Astrocyte of the spinal cord (primary cell): ENCODE results near the gene MOSPD2.
A peak's percentile ranks its signal among the peaks of the same experiment; 100 is the strongest.

Source experiments
- DNase-seq: peaks from one replicate; pipeline ENCODE4 v3.0.0; 2011; ENCODE audit warnings: low read depth, low spot score
- H3K4me3 ChIP-seq: 2 replicates; pipeline ENCODE4 v1.5.1; 2011; ENCODE audit warnings: low read depth, mild to moderate bottlenecking, low read length, moderate library complexity
- CTCF ChIP-seq: IDR thresholded peaks from 2 replicates; pipeline ENCODE4 v1.5.1; 2012; ENCODE audit warnings: low read depth, mild to moderate bottlenecking, low read length, inconsistent platforms
- in situ Hi-C: cut with HindIII; loops from 2 replicates; pipeline ENCODE4 v1.10.0; 2017; ENCODE audit warnings: low sequenced_read_pairs

Gene MOSPD2

GRCh38 chrX:14873676-14874049 lies 442 bp downstream of the MOSPD2 start:
- DNase-seq = peak; percentile 1
- H3K4me3 ChIP-seq = peak overlapping the region; percentile 82
- in situ Hi-C loops = no loop called here
- no peak for TF ChIP-seq CTCF

GRCh38 chrX:14875624-14876023 lies 2.4 kb downstream of the MOSPD2 start:
- TF ChIP-seq CTCF = no peak
- DNase-seq = no peak
- no peak overlapping the region for H3K4me3 ChIP-seq
- in situ Hi-C loops = no loop called here

GRCh38 chrX:14883826-14884225 lies 10.6 kb downstream of the MOSPD2 start:
- DNase-seq = no peak
- no peak for TF ChIP-seq CTCF
- no peak overlapping the region for H3K4me3 ChIP-seq
- in situ Hi-C loops = no loop called here

GRCh38 chrX:14884714-14885113 lies 11.5 kb downstream of the MOSPD2 start:
- DNase-seq = no peak
- in situ Hi-C loops = no loop called here
- H3K4me3 ChIP-seq = no peak overlapping the region
- TF ChIP-seq CTCF = no peak

DNA sequence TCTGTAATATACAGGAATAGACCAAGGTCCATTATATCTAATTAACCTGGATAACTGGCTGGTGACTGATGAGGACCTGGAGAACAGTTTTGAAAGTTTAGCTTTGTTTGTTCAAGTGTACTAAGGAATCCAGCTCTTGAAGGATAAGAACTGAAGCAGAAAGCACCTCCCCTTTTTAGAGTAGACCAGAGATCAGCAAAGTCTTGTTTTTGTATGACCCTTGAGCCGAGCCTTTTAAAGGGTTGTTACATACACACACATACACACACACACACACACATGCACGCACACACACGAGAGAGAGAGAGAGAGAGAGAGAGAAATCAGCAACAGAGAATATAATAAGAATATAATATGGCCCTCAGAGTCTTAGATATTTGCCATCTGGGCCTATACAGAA lies 13.0 kb downstream of the MOSPD2 start:
- TF ChIP-seq CTCF = no peak
- H3K4me3 ChIP-seq = no peak overlapping the region
- in situ Hi-C loops = no loop called here
- no peak for DNase-seq

- no peak overlapping the region for H3K4me3 ChIP-seq
- no peak for DNase-seq
- TF ChIP-seq CTCF = no peak
- in situ Hi-C loops = no loop called here
These were observed 23.1 kb downstream of the MOSPD2 start for GRCh38 chrX:14896273-14896672.

DNA sequence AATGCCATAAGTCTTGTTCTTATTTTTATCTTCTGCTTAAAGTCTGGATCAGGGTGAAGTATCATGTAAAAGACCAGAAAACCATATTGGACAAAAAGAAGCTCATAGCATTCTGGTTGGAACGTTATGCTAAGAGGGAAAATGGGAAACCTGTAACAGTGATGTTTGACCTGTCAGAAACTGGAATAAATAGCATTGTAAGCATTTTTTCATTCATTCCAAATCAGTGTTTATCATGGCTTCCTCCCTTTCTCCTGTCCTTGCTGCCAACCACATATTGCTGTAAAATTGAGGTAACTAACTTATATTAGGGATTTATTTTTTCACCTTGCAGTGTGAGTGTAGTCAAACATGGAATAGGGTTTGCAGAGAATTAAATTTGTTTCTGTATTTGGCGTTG lies 23.8 kb downstream of the MOSPD2 start:
- H3K4me3 ChIP-seq = no peak overlapping the region
- no peak for DNase-seq
- no peak for TF ChIP-seq CTCF
- in situ Hi-C loops = no loop called here
